ENCODE results near the gene DOCK3. TPM values are rescaled to one million over a fixed set of nuclear protein-coding genes. Genes with fewer than 3 reads are reported as not detected.
"Not testable (repeated sequence)": the region's sequence is repeated elsewhere in the genome, so short reads cannot be mapped to it uniquely, and the experiment has no call there.

Gene DOCK3
- total RNA-seq, 4 donors from 2014 or later = 4.0 to 6.3 (median 5.8) TPM

DNA sequence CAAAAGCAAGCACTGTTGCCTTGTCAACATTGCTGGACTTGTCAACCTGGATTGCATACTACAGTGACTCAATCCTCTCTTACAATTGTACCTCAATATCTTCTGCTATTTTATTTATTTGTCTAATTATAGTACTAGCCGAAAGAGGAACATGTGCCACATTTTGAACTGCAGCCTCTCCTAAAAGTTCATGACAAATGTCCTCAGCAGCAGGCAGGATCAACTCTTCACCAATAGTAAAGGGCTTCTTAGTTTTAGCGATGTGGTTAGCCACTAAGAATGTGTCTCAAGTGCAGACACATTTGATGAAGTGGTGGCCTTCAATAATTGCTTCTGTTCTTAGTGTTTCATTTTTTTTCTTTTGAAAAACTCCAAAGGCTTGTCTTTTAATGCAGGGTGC, 13.2 kb downstream of the DOCK3 start:
- TF ChIP-seq CTCF (IDR thresholded peaks at IDR 0.05) (no peak), POLR2A (IDR thresholded peaks at IDR 0.05) (no peak), EP300 (IDR thresholded peaks at IDR 0.05) (no peak)
- Histone ChIP-seq H3K9me3 (no peaks in the 10 kb centered on the region), H3K36me3 (no peaks in the 10 kb centered on the region), H3K4me1 (no peaks in the 10 kb centered on the region), H3K27me3 (no peaks in the 10 kb centered on the region), H3K4me3 (no peak overlapping the region), H3K27ac (no peak overlapping the region)
- DNase-seq (ENCODE audit: low spot score in 2 of 2) = no peak
- WGBS, 2 donors = 82 to 90% methylated on average over 2 of the region's 2 CpGs

DNA sequence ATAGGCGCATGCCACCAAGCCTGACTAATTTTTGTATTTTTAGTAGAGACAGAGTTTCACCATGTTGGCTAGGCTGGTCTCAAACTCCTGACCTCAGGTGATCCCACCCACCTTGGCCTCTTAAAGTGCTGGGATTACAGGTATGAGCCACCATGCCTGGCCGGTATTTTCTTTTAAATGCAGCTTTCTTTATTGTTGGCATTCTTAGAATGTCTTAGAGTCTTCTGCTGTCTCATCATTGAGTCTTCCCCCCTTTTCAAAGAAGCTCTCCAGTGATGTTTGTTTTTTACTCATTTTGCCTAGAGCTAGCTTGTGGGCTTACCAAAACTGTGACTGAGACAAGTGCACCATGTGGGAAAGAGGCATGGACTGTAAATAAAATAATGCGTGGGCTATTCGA, 13.9 kb downstream of the DOCK3 start:
- H3K27me3 ChIP-seq; H3K4me1 ChIP-seq; H3K4me3 ChIP-seq; DNase-seq (ENCODE audit: low spot score in 2 of 2); H3K36me3 ChIP-seq; H3K27ac ChIP-seq; H3K9me3 ChIP-seq: not testable (repeated sequence)
- 76 to 87% methylated on average over 4 of the region's 4 CpGs for WGBS, 2 donors

DNA sequence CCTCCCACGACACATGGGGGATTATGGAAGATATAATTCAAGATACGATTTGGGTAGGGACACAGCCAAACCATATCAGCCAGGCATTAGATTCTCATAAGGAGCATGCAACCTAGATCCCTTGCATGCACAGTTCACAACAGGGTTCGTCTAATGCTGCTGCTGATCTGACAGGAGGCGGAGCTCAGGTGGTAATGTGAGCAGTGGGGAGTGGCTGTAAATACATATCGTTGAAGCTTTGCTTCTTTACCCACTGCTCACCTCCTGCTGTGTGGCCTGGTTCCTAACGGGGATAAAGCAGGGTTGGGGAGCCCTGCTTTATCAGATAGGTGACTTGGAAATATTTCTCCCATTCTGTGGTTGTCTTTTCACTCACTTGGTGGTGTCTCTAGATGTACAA, 14.8 kb downstream of the DOCK3 start:
- Histone ChIP-seq H3K27me3 (no peaks in the 10 kb centered on the region), H3K36me3 (no peaks in the 10 kb centered on the region), H3K4me3 (no peak overlapping the region), H3K9me3 (no peaks in the 10 kb centered on the region), H3K4me1 (no peaks in the 10 kb centered on the region), H3K27ac (no peak overlapping the region)
- WGBS, 2 donors = 38 to 53% methylated on average over 6 of the region's 6 CpGs
- no peak for TF ChIP-seq CTCF (IDR thresholded peaks at IDR 0.05)
- no peak for TF ChIP-seq EP300 (IDR thresholded peaks at IDR 0.05)
- no peak for TF ChIP-seq POLR2A (IDR thresholded peaks at IDR 0.05)
- no peak for DNase-seq (ENCODE audit: low spot score in 2 of 2)

- TF ChIP-seq POLR2A (IDR thresholded peaks at IDR 0.05) (no peak), EP300 (IDR thresholded peaks at IDR 0.05) (no peak), CTCF (IDR thresholded peaks at IDR 0.05) (no peak)
- DNase-seq (ENCODE audit: low spot score in 2 of 2) = no peak
- H3K36me3 ChIP-seq = no peaks in the 10 kb centered on the region
- H3K4me3 ChIP-seq = no peak overlapping the region
- 90% methylated on average over 2 of the region's 2 CpGs for WGBS, 2 donors
- H3K27ac ChIP-seq = no peak overlapping the region
- H3K27me3 ChIP-seq = no peaks in the 10 kb centered on the region
- peaks cover 0 to 16% (median 2%) of the 10 kb centered on the region in 4 donors for H3K9me3 ChIP-seq
- no peaks in the 10 kb centered on the region for H3K4me1 ChIP-seq
Observed at GRCh38 chr3:50695031-50695430, 20.3 kb downstream of the DOCK3 start.

GRCh38 chr3:50696276-50696675, 21.5 kb downstream of the DOCK3 start:
- H3K27me3 ChIP-seq = no peaks in the 10 kb centered on the region
- no peak overlapping the region for H3K4me3 ChIP-seq
- peaks cover 0 to 16% (median 2%) of the 10 kb centered on the region in 4 donors for H3K9me3 ChIP-seq
- H3K36me3 ChIP-seq = no peaks in the 10 kb centered on the region
- H3K27ac ChIP-seq = no peak overlapping the region
- no peaks in the 10 kb centered on the region for H3K4me1 ChIP-seq
- TF ChIP-seq CTCF (IDR thresholded peaks at IDR 0.05) (no peak), POLR2A (IDR thresholded peaks at IDR 0.05) (no peak), EP300 (IDR thresholded peaks at IDR 0.05) (no peak)
- DNase-seq (ENCODE audit: low spot score in 2 of 2) = no peak
- WGBS, 2 donors = 86 to 90% methylated on average over 3 of the region's 3 CpGs

DNA sequence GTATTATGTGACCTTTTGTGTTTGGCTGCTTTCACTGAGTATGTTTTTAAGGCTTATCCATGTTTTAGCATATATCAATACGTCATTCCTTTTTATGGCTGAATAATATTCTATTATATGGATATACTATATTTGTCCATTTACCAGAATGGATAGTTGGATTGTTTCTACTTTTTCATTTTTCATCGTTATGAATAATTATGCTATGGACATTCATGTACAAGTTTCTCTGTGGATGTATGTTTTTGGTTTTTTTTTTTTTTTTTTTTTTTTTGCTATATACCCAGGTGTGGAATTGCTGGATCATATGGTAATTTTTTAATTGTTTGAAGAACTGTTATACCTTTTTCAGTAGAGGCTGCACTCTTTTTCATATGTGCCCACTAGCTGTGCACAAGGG, 23.5 kb downstream of the DOCK3 start:
- no peak for DNase-seq (ENCODE audit: low spot score in 2 of 2)
- H3K27ac ChIP-seq = no peak overlapping the region
- TF ChIP-seq EP300 (IDR thresholded peaks at IDR 0.05) (no peak), POLR2A (IDR thresholded peaks at IDR 0.05) (no peak), CTCF (IDR thresholded peaks at IDR 0.05) (no peak)
- peaks cover 0 to 16% (median 2%) of the 10 kb centered on the region in 4 donors for H3K9me3 ChIP-seq
- WGBS, 2 donors = 95 to 97% methylated on average over 2 of the region's 2 CpGs
- H3K4me1 ChIP-seq = no peaks in the 10 kb centered on the region
- H3K4me3 ChIP-seq = no peak overlapping the region
- H3K36me3 ChIP-seq = no peaks in the 10 kb centered on the region
- no peaks in the 10 kb centered on the region for H3K27me3 ChIP-seq
